HepG2 (cell line): Measurements from ENCODE around the gene DHFR2.

Experiments used
- CEBPB ChIP-seq: IDR thresholded peaks from 2 replicates; pipeline ENCODE4 v1.6.1; 2011; ENCODE audit warnings: low read depth, low read length, improper control_type of control experiment, borderline replicate concordance
- FOXA1 ChIP-seq, 2 experiments: fragments of 450-650 bp in 1 of 2; sonication (generic) in 1 of 2; formaldehyde crosslinking in 1 of 2; IDR thresholded peaks; 2 replicates each; pipeline versions ENCODE4 v1.4.0 to v1.6.1; 2016 to 2020; ENCODE audit warnings: missing genetic modification reagents in 1 of 2
- MAX ChIP-seq: IDR thresholded peaks from 2 replicates; pipeline ENCODE4 v1.6.1; 2012; ENCODE audit warnings: inconsistent platforms

- TF ChIP-seq FOXA1 (IDR thresholded peaks at IDR 0.05) = no peak
- TF ChIP-seq FOXA1 (CRISPR knock-in tag; IDR thresholded peaks at IDR 0.05) = no peak
- TF ChIP-seq MAX = no peak
- no peak for TF ChIP-seq CEBPB
Observed at GRCh38 chr3:94063496-94064119, 892 bp upstream of the DHFR2 start.
